Liver (tissue), 3 donors: Measurements from ENCODE around the gene MYBPC1.

Experiments
- CTCF ChIP-seq: fragments of 150-350 bp; IDR thresholded peaks from 2 replicates; pipeline ENCODE4 v1.5.1; 2017; ENCODE audit warnings: improper control_type of control experiment, low read depth, low read length; ENCODE audit not compliant: missing input control
- RAD21 ChIP-seq, 2 donors: IDR thresholded peaks; 2 replicates each; pipeline ENCODE4 v1.6.1; 2016; ENCODE audit warnings: antibody characterized with exemption in 2 of 2, mild to moderate bottlenecking in 2 of 2
- REST ChIP-seq: IDR thresholded peaks from 2 replicates; pipeline ENCODE4 v1.6.1; 2016; ENCODE audit warnings: antibody characterized with exemption, mild to moderate bottlenecking
- TAF1 ChIP-seq: conservative IDR thresholded peaks from 2 replicates; pipeline ENCODE4 v1.6.1; 2016; ENCODE audit warnings: antibody characterized with exemption, mild to moderate bottlenecking
- donor health status: healthy.
- donor health status: healthy.

GRCh38 chr12:101647711-101648110 lies 52.9 kb downstream of the MYBPC1 start:
- TF ChIP-seq RAD21 (IDR thresholded peaks at IDR 0.05) (no peak), REST (no peak), TAF1 (no peak), CTCF (no peak)
